Activated B cell treated with CpG ODN at 0.5 μM for 24 hours (primary cell): Measurements from ENCODE around the gene MYBPH. TPM values are rescaled to one million over a fixed set of nuclear protein-coding genes. Genes with fewer than 3 reads are reported as not detected.

Source experiments
- ATAC-seq: fragments of 200-7000 bp; cut with Tn5 transposase; one replicate; pipeline ENCODE4 v1.10.0; 2021; ENCODE audit warnings: low read depth, mild to moderate bottlenecking, moderate library complexity
- CTCF ChIA-PET: fragments of 350-600 bp; sonication (Branson Sonifier 250); formaldehyde crosslinking; loops from one replicate; lab custom pipeline; 2021; ENCODE audit warnings: antibody characterized with exemption; lab: Charles Lee
- POLR2A ChIA-PET: fragments of 350-600 bp; sonication (Branson Sonifier 250); formaldehyde crosslinking; loops from one replicate; lab custom pipeline; 2021; ENCODE audit warnings: antibody characterized with exemption; lab: Charles Lee
- DNase-seq: peaks from one replicate; pipeline ENCODE4 v3.0.0; 2022
- H3K27ac Mint-ChIP-seq: one replicate; pipeline ENCODE4 v1.8.0; 2020; ENCODE audit warnings: mixed read lengths
- H3K27me3 Mint-ChIP-seq: one replicate; pipeline ENCODE4 v1.8.0; 2021; ENCODE audit warnings: mixed read lengths
- H3K36me3 Mint-ChIP-seq: one replicate; pipeline ENCODE4 v1.8.0; 2021; ENCODE audit warnings: low read depth, mixed read lengths
- H3K4me1 Mint-ChIP-seq: one replicate; pipeline ENCODE4 v1.8.0; 2021; ENCODE audit warnings: mixed read lengths
- H3K4me3 Mint-ChIP-seq: one replicate; pipeline ENCODE4 v1.8.0; 2020; ENCODE audit warnings: mild to moderate bottlenecking, mixed read lengths
- H3K9me3 Mint-ChIP-seq: one replicate; pipeline ENCODE4 v1.8.0; 2020; ENCODE audit warnings: mixed read lengths
- CTCF ChIP-seq: fragments of 200-600 bp; IDR thresholded peaks from one replicate; pipeline ENCODE4 v1.8.0; 2022; ENCODE audit warnings: antibody characterized with exemption, mild to moderate bottlenecking
- intact Hi-C: fragments of 100-400 bp; cut with micrococcal nuclease; formaldehyde crosslinking; loops from one replicate; pipeline ENCODE4 v1.15.1; 2024
- total RNA-seq: library from RNA; stranded (reverse); gene quantifications from 2 replicates; pipeline ENCODE4 v1.2.3, GENCODE V29; 2022

MYBPH gene
- total RNA-seq, 1 donor from 2014 or later: not detected

GRCh38 chr1:203148579-203148978, 27.0 kb downstream of the MYBPH start:
- no peaks in the 10 kb centered on the region for H3K4me1 Mint-ChIP-seq
- CTCF ChIA-PET: no interaction called here
- no peak for TF ChIP-seq CTCF
- no peaks in the 10 kb centered on the region for H3K36me3 Mint-ChIP-seq
- ATAC-seq (no peak), DNase-seq (no peak)
- POLR2A ChIA-PET: no interaction called here
- no peak overlapping the region for H3K27ac Mint-ChIP-seq
- H3K9me3 Mint-ChIP-seq: no peaks in the 10 kb centered on the region
- intact Hi-C loops: no loop called here
- no peak overlapping the region for H3K4me3 Mint-ChIP-seq
- H3K27me3 Mint-ChIP-seq: peaks cover 4% of the 10 kb centered on the region

GRCh38 chr1:203148127-203148526, 27.5 kb downstream of the MYBPH start:
- Mint-ChIP-seq H3K27ac (no peak overlapping the region), H3K9me3 (no peaks in the 10 kb centered on the region), H3K27me3 (peaks cover 6% of the 10 kb centered on the region), H3K36me3 (no peaks in the 10 kb centered on the region), H3K4me3 (no peak overlapping the region), H3K4me1 (no peaks in the 10 kb centered on the region)
- ATAC-seq (no peak), DNase-seq (no peak)
- ChIA-PET CTCF (no interaction called here), POLR2A (no interaction called here)
- intact Hi-C loops: no loop called here
- no peak for TF ChIP-seq CTCF

GRCh38 chr1:203147376-203147775, 28.2 kb downstream of the MYBPH start:
- ChIA-PET CTCF (no interaction called here), POLR2A (no interaction called here)
- intact Hi-C loops: no loop called here
- H3K27ac Mint-ChIP-seq: no peak overlapping the region
- no peaks in the 10 kb centered on the region for H3K4me1 Mint-ChIP-seq
- DNase-seq: no peak
- ATAC-seq: no peak
- peaks cover 8% of the 10 kb centered on the region for H3K27me3 Mint-ChIP-seq
- TF ChIP-seq CTCF: no peak
- no peaks in the 10 kb centered on the region for H3K9me3 Mint-ChIP-seq
- H3K36me3 Mint-ChIP-seq: no peaks in the 10 kb centered on the region
- H3K4me3 Mint-ChIP-seq: no peak overlapping the region

- POLR2A ChIA-PET: no interaction called here
- Mint-ChIP-seq H3K27ac (no peak overlapping the region), H3K36me3 (no peaks in the 10 kb centered on the region), H3K27me3 (peaks cover 11% of the 10 kb centered on the region), H3K9me3 (no peaks in the 10 kb centered on the region), H3K4me1 (no peaks in the 10 kb centered on the region), H3K4me3 (no peak overlapping the region)
- no peak for TF ChIP-seq CTCF
- ATAC-seq (no peak), DNase-seq (no peak)
- CTCF ChIA-PET: no interaction called here
- intact Hi-C loops: no loop called here
Measured at GRCh38 chr1:203146537-203146936, 29.1 kb downstream of the MYBPH start.

GRCh38 chr1:203146042-203146369, 29.6 kb downstream of the MYBPH start:
- TF ChIP-seq CTCF: no peak
- ChIA-PET POLR2A (no interaction called here), CTCF (no interaction called here)
- DNase-seq (no peak), ATAC-seq (no peak)
- no peak overlapping the region for H3K4me3 Mint-ChIP-seq
- intact Hi-C loops: no loop called here
- no peaks in the 10 kb centered on the region for H3K36me3 Mint-ChIP-seq
- no peaks in the 10 kb centered on the region for H3K9me3 Mint-ChIP-seq
- no peak overlapping the region for H3K27ac Mint-ChIP-seq
- H3K27me3 Mint-ChIP-seq: peaks cover 11% of the 10 kb centered on the region
- H3K4me1 Mint-ChIP-seq: no peaks in the 10 kb centered on the region
